Activated CD4-positive, alpha-beta T cell treated with anti-CD3 and anti-CD28 coated beads for 24 hours (primary cell): ENCODE results near the gene WDR62.

Source experiments
- DNase-seq, 2 donors: peaks; one replicate each; pipeline ENCODE4 v3.0.0-alpha.2; 2020; ENCODE audit warnings: low read depth in 2 of 2

The WDR62 gene

DNA sequence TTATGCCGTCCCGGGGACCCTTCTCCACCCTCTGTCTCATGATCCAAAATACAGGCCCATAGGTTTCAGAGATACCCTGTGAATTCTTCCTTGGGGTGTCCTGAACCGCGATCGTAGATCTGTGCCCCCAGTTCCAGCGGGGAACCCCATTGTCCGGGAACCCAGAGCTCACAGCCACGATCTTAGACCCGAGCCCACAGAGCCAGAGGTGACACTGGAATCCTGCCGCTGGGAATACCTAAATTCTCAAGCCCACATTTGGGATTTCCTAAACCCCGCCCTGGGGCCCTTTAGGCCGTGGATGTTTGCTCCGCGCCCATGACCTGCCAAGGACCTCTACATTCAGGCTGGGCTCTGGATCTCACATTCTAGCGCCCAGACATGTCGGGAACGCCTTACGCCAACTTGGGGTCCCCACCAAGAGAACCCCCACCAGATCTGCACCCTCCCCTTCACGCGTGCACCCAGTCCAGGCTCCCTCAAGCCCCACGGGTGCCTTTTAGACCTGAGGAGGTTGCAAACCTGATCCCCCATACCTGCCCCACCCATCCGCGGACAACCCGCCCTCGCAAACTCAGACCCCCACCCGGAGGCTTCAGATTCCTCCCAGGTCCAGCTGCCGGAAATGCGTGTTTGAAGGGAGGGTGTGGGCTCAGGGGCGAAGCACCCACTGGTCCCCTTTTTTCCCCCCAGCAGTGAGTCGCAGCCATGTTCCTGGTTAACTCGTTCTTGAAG, 85.8 kb downstream of the WDR62 start:
- DNase-seq = peak in 1 of 2 donors; percentile 9

GRCh38 chr19:36141039-36141927, 86.6 kb downstream of the WDR62 start:
- peak; percentile 85 to 87 for DNase-seq

DNA sequence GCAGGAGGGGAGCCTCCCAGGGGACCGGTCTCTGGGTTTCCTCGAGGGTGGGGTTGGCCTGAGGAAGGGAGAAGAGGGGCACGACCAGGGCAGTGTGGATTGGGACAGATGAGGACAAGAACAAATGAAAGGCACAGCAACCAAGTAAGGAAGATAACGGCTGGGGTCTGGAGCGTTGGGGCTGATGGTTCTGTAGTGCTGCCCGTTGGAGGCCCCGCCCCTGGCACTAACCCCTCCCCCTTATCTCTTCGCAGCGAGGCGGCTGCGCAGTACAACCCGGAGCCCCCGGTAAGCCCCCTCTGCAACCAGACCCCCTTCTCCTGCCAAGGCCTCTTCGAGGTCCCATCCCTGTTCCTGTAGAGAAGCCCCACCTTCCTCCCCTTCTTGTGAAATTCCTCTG, 87.3 kb downstream of the WDR62 start:
- DNase-seq = no peak

GRCh38 chr19:36142496-36142895, 87.8 kb downstream of the WDR62 start:
- DNase-seq = no peak

- no peak for DNase-seq
Observed at GRCh38 chr19:36144624-36145023, 89.9 kb downstream of the WDR62 start.

GRCh38 chr19:36149673-36150406, 95.1 kb downstream of the WDR62 start:
- no peak for DNase-seq

DNA sequence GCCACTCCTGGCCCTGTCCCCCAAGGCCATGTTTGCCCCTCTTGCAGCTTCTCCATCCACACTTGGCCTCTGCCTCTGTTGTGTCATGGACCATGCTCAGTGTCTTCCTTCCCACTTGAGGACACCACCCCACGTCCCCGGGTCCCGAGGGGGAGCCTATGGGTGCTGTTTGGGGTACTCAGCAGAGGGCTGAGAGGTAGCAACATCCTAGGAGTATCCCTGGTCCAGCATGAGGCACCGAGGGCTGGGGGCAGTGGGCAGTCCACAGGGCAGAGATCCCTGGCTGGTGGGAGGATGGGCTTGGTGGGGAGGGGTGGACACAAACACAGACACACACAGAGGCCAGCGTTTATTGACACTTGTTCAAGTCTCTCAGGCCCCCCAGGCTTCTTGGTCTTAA, 95.9 kb downstream of the WDR62 start:
- no peak for DNase-seq

DNA sequence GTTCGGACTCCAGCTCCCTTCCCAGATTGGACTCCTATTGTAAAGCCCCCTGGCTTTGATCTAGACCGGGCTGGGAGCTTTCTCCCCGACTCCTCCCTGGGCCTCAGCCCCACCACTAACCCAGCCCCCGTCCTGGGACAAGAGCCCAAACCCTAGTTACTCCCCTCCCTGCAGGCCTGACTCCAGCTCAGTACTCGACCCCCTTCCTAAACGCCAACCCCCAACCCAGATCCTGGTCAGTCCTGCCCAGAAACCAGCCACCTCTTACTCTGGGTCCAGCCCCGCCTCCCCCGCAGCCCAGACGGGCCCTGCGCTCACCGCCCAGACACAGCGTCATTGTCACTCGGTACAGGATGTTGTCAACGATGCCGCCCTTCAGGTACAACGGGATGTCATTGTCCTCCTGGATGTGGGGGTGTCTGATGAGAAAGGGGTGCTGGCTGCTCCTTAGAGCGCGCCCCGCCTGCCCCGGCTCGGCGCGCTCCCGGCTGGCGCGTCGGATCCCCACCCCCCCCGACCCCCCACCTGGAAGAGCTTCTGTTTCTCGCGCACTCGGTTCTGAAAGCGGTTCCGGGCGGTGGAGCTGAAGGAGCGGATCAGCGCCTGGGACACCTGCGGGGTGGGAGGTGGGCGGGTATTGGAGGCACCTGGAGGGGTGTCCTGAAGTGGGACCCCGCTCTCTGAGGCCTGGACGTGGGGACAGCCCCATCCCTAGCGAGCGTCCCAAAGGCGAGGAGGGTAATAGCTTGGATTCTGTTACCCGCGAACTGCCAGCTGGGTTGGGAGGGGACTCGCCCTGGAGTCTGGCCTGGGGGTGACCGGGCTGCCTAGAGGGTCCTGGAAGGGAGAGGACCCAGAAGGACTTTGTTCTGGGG, 96.7 kb downstream of the WDR62 start:
- no peak for DNase-seq

DNA sequence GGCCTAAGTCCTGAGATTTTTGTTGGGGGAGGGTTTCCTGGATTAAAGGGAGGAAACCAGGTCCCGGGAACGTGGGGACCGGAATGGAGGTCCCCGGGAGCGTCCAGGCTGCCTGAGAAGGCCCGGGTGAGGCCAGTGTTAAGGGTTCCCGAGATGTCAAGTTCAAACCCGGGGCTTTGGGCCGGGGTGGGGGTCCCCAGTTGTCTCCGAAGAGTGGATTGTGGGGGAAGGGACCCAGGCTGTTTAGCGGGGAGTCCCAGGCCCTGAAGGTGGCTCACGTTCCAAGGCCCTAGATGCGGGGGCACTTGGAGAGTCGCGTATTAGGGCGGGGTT, 97.3 kb downstream of the WDR62 start:
- DNase-seq = no peak

- no peak for DNase-seq
Observed at GRCh38 chr19:36152352-36153091, 97.8 kb downstream of the WDR62 start, which contains the start of gene COX7A1. Gene COX7A1, minus strand, starts transcription at chr19:36152447. Its CDS starts 40 bp downstream, at chr19:36152407.

DNA sequence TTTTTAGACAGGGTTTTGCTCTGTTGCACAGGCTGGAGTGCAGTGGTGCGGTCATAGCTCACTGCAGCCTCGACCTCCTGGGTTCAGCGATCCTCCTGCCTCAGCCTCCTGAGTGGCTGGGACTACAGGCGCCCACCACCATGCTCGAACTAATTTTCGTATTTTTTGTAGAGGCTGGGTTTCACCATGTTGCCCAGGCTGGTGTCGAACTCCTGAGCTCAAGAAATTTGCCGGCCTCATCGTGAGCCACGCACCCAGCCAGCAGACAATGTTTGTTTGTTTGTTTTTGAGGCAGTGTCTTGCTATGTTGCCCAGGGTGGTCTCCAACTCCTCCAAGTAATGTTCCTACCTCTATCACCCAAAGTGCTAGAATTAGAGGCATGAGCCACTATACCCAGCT, 98.4 kb downstream of the WDR62 start:
- DNase-seq = no peak
